Right cardiac atrium (tissue), 5 donors: Measurements from ENCODE around the gene YPEL4. TPM values are rescaled to one million over a fixed set of nuclear protein-coding genes. Genes with fewer than 3 reads are reported as not detected.

Source experiments
- ATAC-seq, 2 donors: fragments of 200-7000 bp; cut with Tn5 transposase; one replicate each; pipeline versions ENCODE4 v1.8.0 to v1.9.1; 2020; ENCODE audit warnings: moderate library complexity in 2 of 2, mild to moderate bottlenecking in 1 of 2
- DNase-seq, 3 donors: peaks; one replicate each; pipeline ENCODE4 v3.0.0-alpha.2; 2020
- H3K27ac ChIP-seq: one replicate; pipeline ENCODE4 v1.5.1; 2013; ENCODE audit warnings: mild to moderate bottlenecking, low read length, control low read depth, moderate library complexity
- H3K27me3 ChIP-seq: one replicate; pipeline ENCODE4 v1.6.1; 2013; ENCODE audit not compliant: control insufficient read depth, insufficient read depth
- H3K4me1 ChIP-seq: one replicate; pipeline ENCODE4 v1.6.1; 2013; ENCODE audit warnings: low read length; ENCODE audit not compliant: control insufficient read depth, insufficient read depth
- H3K4me3 ChIP-seq: one replicate; pipeline ENCODE4 v1.5.1; 2013; ENCODE audit warnings: low read length, control low read depth
- H3K9me3 ChIP-seq: one replicate; pipeline ENCODE4 v1.6.1; 2013; ENCODE audit warnings: low read length; ENCODE audit not compliant: control insufficient read depth
- WGBS: extraction: QIAGEN DNeasy Blood & Tissue Kit; methylation state at CpG from one replicate; pipeline ENCODE4 v1.1.7; 2013; 5-methylcytosine and 5-hydroxymethylcytosine counted together
- intact Hi-C, 4 donors: fragments of 100-400 bp; cut with DNase I; formaldehyde crosslinking; loops; one replicate each; pipeline versions ENCODE4 v1.11.0 to v1.14.0; 2022 to 2023
- polyA plus RNA-seq: library from polyadenylated mRNA; stranded (reverse); fragments of 200-250 nt; gene quantifications from one replicate; pipeline ENCODE4 v1.2.3, GENCODE V29; 2013
- total RNA-seq, 4 donors: library from RNA; stranded (reverse); fragmentation: NEBNext Ultra II Directional; extraction: Animal tissue kit (Norgen Biotek cat#: 25700); gene quantifications; one replicate each; pipeline ENCODE4 v1.2.1, GENCODE V29; 2021
- donor health status: healthy with polysubstance abuse.
- donor health status: DM: no; HTN: yes; CAD: no.
- donor health status: DM: no; HTN: no; CAD: no.
- donor health status: DM: no; HTN: yes; CAD: no; lungs with severe emphysema.
- donor health status: DM: yes; HTN: yes; CAD: no.

Gene YPEL4
- total and polyA plus RNA-seq, 5 donors, result 0.33 to 1.5 (median 0.65) TPM

- intact Hi-C loops, result loop anchor here in 3 of 4 donors (10.0 kb wide), 3 partner anchors 166 to 296 kb away; no protein-coding TSS in a partner anchor
- peaks cover 15% of the 10 kb centered on the region for H3K4me1 ChIP-seq
- H3K9me3 ChIP-seq, result no peaks in the 10 kb centered on the region
- WGBS, result 47% methylated on average over 7 of the region's 7 CpGs
- ATAC-seq, result peak in 1 of 2 donors; percentile 27
- no peak overlapping the region for H3K4me3 ChIP-seq
- H3K27ac ChIP-seq, result no peak overlapping the region
- peak in 2 of 3 donors; percentile 57 to 71 for DNase-seq
- H3K27me3 ChIP-seq, result no peaks in the 10 kb centered on the region
These were observed 8.5 kb downstream of the YPEL4 start for GRCh38 chr11:57641011-57641807.

DNA sequence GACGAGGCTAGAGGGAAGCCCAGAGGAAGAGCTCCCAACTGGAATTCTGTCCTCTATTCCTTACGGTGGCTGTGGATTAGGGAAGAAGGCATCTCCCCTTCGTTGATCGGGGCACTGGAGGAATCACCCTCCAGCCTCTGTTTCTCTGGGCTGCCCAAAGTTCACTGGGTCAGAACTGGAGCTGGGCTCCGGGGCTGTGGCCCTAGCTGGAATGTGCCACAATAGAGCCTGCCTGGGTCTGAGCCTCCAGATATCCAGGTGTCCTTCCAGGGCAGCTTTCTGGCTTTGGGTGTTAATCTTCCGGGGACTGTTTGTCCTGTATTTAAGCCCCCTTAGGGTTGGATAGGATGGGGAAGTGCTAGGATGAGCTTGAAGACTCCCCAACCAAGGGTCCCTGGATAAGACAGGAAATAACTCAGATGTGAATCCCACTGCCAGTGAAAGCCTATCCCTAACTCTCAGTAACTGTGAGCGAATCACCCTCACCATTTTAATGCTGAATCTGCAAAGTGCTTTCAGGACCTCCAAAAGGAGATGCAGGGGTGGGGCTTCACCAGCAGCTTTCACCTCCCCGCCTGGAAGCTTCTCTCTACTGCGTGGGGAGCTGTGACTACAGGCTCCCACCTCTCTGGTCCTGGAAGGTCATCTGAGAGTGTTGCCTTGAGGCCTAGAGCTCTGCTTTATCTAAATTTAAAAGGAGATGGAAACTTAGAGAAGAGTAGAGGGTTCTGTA, 9.5 kb downstream of the YPEL4 start:
- ATAC-seq (no peak), DNase-seq (no peak)
- no peak overlapping the region for H3K4me3 ChIP-seq
- intact Hi-C loops, result loop anchor here in 3 of 4 donors (10.0 kb wide), 3 partner anchors 165 to 295 kb away; no protein-coding TSS in a partner anchor
- WGBS, result 41% methylated on average over 9 of the region's 9 CpGs
- H3K27ac ChIP-seq, result peak overlapping the region; percentile 38
- no peaks in the 10 kb centered on the region for H3K27me3 ChIP-seq
- peaks cover 9% of the 10 kb centered on the region for H3K4me1 ChIP-seq
- no peaks in the 10 kb centered on the region for H3K9me3 ChIP-seq

GRCh38 chr11:57639321-57640067, 10.2 kb downstream of the YPEL4 start:
- Histone ChIP-seq H3K4me3 (peak overlapping the region; percentile 81), H3K27me3 (no peaks in the 10 kb centered on the region), H3K4me1 (peaks cover 9% of the 10 kb centered on the region), H3K9me3 (no peaks in the 10 kb centered on the region), H3K27ac (peak overlapping the region; percentile 35)
- no peak for DNase-seq
- ATAC-seq, result no peak
- intact Hi-C loops, result loop anchor here in 3 of 4 donors (10.0 kb wide), 3 partner anchors 165 to 295 kb away; no protein-coding TSS in a partner anchor
- WGBS, result 7% methylated on average over 15 of the region's 15 CpGs

GRCh38 chr11:57638811-57639320, 10.8 kb downstream of the YPEL4 start:
- intact Hi-C loops, result no loop called here
- H3K4me1 ChIP-seq, result peaks cover 9% of the 10 kb centered on the region
- no peaks in the 10 kb centered on the region for H3K9me3 ChIP-seq
- peak overlapping the region; percentile 38 for H3K27ac ChIP-seq
- peak overlapping the region; percentile 81 for H3K4me3 ChIP-seq
- peak in 1 of 2 donors; percentile 18 for ATAC-seq
- WGBS, result 1% methylated on average over 19 of the region's 19 CpGs
- peak in 1 of 3 donors; percentile 61 for DNase-seq
- H3K27me3 ChIP-seq, result no peaks in the 10 kb centered on the region

DNA sequence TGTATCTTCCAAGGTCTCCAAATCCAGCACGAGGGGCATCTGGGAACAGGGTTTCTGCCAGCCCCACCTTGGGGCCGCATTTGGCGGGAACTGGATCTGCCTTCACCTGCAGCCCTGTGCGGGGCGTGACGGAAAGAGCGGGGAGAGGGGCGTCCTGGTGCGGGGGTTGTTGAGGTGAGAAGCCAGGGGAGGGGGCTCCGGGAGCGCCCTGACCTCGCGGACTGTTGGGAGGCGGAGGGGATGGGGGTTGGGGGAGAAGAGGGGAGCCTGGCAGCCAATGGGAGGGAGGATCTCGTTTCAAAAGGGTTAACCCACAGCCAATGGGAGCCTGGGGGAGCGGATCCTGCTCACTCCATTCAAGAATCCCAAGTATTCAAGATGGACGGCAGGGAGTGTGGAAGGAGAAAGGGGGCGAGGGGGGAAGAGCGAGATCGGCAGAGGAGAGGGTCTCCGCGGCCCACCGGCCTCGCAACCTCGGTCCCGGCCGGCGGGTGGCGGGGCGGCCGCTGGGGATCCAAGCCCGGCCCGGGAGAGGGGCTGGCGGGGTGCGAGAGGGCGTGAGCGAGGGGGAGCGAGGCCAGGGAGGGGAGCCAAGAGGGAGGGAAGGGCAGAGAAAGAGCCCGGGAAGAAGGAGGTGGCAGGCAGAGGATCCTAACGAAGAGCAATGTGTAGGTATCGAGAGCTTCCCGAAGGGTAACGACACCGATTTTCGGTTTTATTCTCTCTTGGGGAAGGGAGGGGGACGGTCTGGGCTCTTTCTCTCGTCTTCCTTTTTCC, 11.5 kb downstream of the YPEL4 start:
- H3K9me3 ChIP-seq, result no peaks in the 10 kb centered on the region
- DNase-seq (peak; percentile 77 to 90 (median 86)), ATAC-seq (peak; percentile 95 to 96)
- intact Hi-C loops, result no loop called here
- WGBS, result under 1% methylated on average over 47 of the region's 47 CpGs
- peak overlapping the region; percentile 38 for H3K27ac ChIP-seq
- peak overlapping the region; percentile 81 for H3K4me3 ChIP-seq
- peaks cover 9% of the 10 kb centered on the region for H3K4me1 ChIP-seq
- H3K27me3 ChIP-seq, result no peaks in the 10 kb centered on the region

- WGBS, result 14% methylated on average over 18 of the region's 18 CpGs
- Histone ChIP-seq H3K4me1 (peaks cover 9% of the 10 kb centered on the region), H3K4me3 (peak overlapping the region; percentile 81), H3K27me3 (no peaks in the 10 kb centered on the region), H3K9me3 (no peaks in the 10 kb centered on the region), H3K27ac (no peak overlapping the region)
- ATAC-seq, result peak; percentile 4
- DNase-seq, result no peak
- intact Hi-C loops, result no loop called here
These were observed 12.1 kb downstream of the YPEL4 start for GRCh38 chr11:57637626-57638004.

DNA sequence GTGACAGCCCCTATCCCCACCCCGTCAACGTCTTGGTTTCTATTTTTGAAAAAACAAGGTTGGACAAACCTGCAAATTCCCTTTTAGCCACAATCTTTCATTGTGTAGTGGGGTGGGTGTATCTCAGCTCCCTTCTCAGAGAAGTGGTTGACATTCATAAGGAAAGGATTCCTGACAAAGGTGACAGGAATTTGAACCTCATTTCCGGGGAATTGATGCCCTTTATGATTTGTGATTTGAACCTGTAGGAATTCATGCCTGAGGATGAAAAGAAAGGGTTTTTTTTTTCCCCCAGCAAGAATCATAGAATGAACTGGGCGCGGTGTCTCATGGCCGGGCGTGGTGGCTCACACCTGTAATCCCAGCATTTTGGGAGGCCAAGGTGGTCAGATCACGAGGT, 14.5 kb downstream of the YPEL4 start:
- no peak for ATAC-seq
- Histone ChIP-seq H3K4me3 (no peak overlapping the region), H3K9me3 (no peaks in the 10 kb centered on the region), H3K27me3 (no peaks in the 10 kb centered on the region), H3K4me1 (peaks cover 7% of the 10 kb centered on the region), H3K27ac (no peak overlapping the region)
- 87% methylated on average over 8 of the region's 8 CpGs for WGBS
- intact Hi-C loops, result no loop called here
- DNase-seq, result no peak

GRCh38 chr11:57634311-57634710, 15.4 kb downstream of the YPEL4 start:
- Histone ChIP-seq H3K9me3 (no peaks in the 10 kb centered on the region), H3K27me3 (no peaks in the 10 kb centered on the region), H3K27ac (no peak overlapping the region), H3K4me3 (no peak overlapping the region), H3K4me1 (peaks cover 3% of the 10 kb centered on the region)
- DNase-seq, result no peak
- ATAC-seq, result no peak
- intact Hi-C loops, result no loop called here

GRCh38 chr11:57633394-57634070, 16.2 kb downstream of the YPEL4 start:
- WGBS, result 83% methylated on average over 6 of the region's 6 CpGs
- intact Hi-C loops, result no loop called here

GRCh38 chr11:57632116-57632515, 17.6 kb downstream of the YPEL4 start:
- DNase-seq (no peak), ATAC-seq (no peak)
- intact Hi-C loops, result no loop called here
- Histone ChIP-seq H3K4me1 (no peaks in the 10 kb centered on the region), H3K4me3 (no peak overlapping the region), H3K9me3 (no peaks in the 10 kb centered on the region), H3K27ac (no peak overlapping the region), H3K27me3 (no peaks in the 10 kb centered on the region)
- WGBS, result 72% methylated on average over 5 of the region's 5 CpGs

More at GRCh38 chr11:57633394-57634070, 16.2 kb downstream of the YPEL4 start:
- ATAC-seq (no peak), DNase-seq (no peak)
- Histone ChIP-seq H3K27ac (no peak overlapping the region), H3K27me3 (no peaks in the 10 kb centered on the region), H3K4me1 (no peaks in the 10 kb centered on the region), H3K4me3 (no peak overlapping the region), H3K9me3 (no peaks in the 10 kb centered on the region)
